Neural progenitor cell (in vitro differentiated cells): ENCODE measurements around the gene RPN2.

ENCODE experiments used
- CTCF ChIP-seq: fragments of 200-600 bp; sonication (generic); IDR thresholded peaks from 2 replicates; pipeline ENCODE4 v1.5.1; 2017; ENCODE audit warnings: antibody characterized with exemption, mild to moderate bottlenecking
- EZH2 ChIP-seq: fragments of 200-600 bp; sonication (generic); IDR thresholded peaks from 2 replicates; pipeline ENCODE4 v1.6.1; 2017; ENCODE audit warnings: antibody characterized with exemption, mild to moderate bottlenecking, moderate library complexity
- EZH2phosphoT487 ChIP-seq: fragments of 200-600 bp; sonication (generic); IDR thresholded peaks from 2 replicates; pipeline ENCODE4 v1.6.1; 2017; ENCODE audit warnings: antibody characterized with exemption

GRCh38 chr20:37190354-37191112, 11.4 kb downstream of the RPN2 start:
- TF ChIP-seq EZH2 (no peak), CTCF (no peak), EZH2phosphoT487 (no peak)
